Measurements from ENCODE around the gene ARHGEF25.

- TF ChIP-seq, protein P1, sequence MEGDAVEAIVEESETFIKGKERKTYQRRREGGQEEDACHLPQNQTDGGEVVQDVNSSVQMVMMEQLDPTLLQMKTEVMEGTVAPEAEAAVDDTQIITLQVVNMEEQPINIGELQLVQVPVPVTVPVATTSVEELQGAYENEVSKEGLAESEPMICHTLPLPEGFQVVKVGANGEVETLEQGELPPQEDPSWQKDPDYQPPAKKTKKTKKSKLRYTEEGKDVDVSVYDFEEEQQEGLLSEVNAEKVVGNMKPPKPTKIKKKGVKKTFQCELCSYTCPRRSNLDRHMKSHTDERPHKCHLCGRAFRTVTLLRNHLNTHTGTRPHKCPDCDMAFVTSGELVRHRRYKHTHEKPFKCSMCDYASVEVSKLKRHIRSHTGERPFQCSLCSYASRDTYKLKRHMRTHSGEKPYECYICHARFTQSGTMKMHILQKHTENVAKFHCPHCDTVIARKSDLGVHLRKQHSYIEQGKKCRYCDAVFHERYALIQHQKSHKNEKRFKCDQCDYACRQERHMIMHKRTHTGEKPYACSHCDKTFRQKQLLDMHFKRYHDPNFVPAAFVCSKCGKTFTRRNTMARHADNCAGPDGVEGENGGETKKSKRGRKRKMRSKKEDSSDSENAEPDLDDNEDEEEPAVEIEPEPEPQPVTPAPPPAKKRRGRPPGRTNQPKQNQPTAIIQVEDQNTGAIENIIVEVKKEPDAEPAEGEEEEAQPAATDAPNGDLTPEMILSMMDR (conservative IDR thresholded peaks at IDR 0.05; ENCODE audit: low read depth, low read length) = no peak
- TF ChIP-seq ELK1 (IDR thresholded peaks at IDR 0.05; ENCODE audit: borderline replicate concordance, low read depth, low read length) (no peak), POLR2A (IDR thresholded peaks at IDR 0.05; ENCODE audit: low read depth, low read length) (no peak)
Measured at GRCh38 chr12:57640175-57641042, 29.2 kb downstream of the ARHGEF25 start.

All from IMR-90 (cell line).